A673 (cell line): ENCODE results near the gene TBC1D16. TPM values are rescaled to one million over a fixed set of nuclear protein-coding genes. Genes with fewer than 3 reads are reported as not detected.
"Not testable (repeated sequence)": the region's sequence is repeated elsewhere in the genome, so short reads cannot be mapped to it uniquely, and the experiment has no call there.

Experiments used
- BruUV-seq: library from RNA; stranded (reverse); fragments of 400-500 nt; replicated peaks from 2 replicates; lab custom pipeline; 2021; lab: Mats Ljungman, UMichigan
- CTCF ChIA-PET: fragments of 300-600 bp; sonication (Branson Sonifier 250); formaldehyde crosslinking; loops from one replicate; lab custom pipeline; 2022; ENCODE audit warnings: antibody characterized with exemption; lab: Charles Lee
- POLR2A ChIA-PET: fragments of 300-600 bp; sonication (Branson Sonifier 250); formaldehyde crosslinking; loops from one replicate; lab custom pipeline; 2022; ENCODE audit warnings: antibody characterized with exemption; ENCODE audit not compliant: low non-redundant PET; lab: Charles Lee
- DNase-seq: peaks from one replicate; pipeline ENCODE4 v3.0.0-alpha.2; 2015; ENCODE audit warnings: low spot score
- H3K27ac ChIP-seq: fragments of 200-600 bp; sonication (generic); 2 replicates; pipeline ENCODE4 v1.5.1; 2016; ENCODE audit warnings: mixed run types, low read depth, mild to moderate bottlenecking, mixed read lengths, antibody characterized with exemption, low read length; ENCODE audit not compliant: poor library complexity, severe bottlenecking
- H3K27me3 ChIP-seq: fragments of 200-600 bp; sonication (generic); replicated peaks from 2 replicates; pipeline ENCODE4 v1.6.1; 2017; ENCODE audit warnings: mixed run types, low read depth, mild to moderate bottlenecking, mixed read lengths, antibody characterized with exemption, low read length; ENCODE audit not compliant: insufficient read depth, poor library complexity
- H3K36me3 ChIP-seq: fragments of 200-600 bp; sonication (generic); 2 replicates; pipeline ENCODE4 v1.6.1; 2016; ENCODE audit warnings: mixed run types, mild to moderate bottlenecking, mixed read lengths, antibody characterized with exemption, low read length; ENCODE audit not compliant: insufficient read depth, poor library complexity, severe bottlenecking
- H3K4me1 ChIP-seq: fragments of 200-600 bp; sonication (generic); 2 replicates; pipeline ENCODE4 v1.6.1; 2017; ENCODE audit warnings: mixed run types, mild to moderate bottlenecking, mixed read lengths, antibody characterized with exemption, low read length; ENCODE audit not compliant: insufficient read depth, poor library complexity, severe bottlenecking
- H3K4me3 ChIP-seq: fragments of 200-600 bp; sonication (generic); 2 replicates; pipeline ENCODE4 v1.5.1; 2016; ENCODE audit warnings: low read depth, mixed run types, mild to moderate bottlenecking, mixed read lengths, low read length; ENCODE audit not compliant: poor library complexity, severe bottlenecking
- H3K9me3 ChIP-seq: fragments of 200-600 bp; sonication (generic); 2 replicates; pipeline ENCODE4 v1.6.1; 2016; ENCODE audit warnings: mixed run types, low read depth, mild to moderate bottlenecking, mixed read lengths, antibody characterized with exemption, low read length; ENCODE audit not compliant: poor library complexity, severe bottlenecking
- CTCF ChIP-seq: fragments of 300-800, 200-600 bp; sonication (generic); conservative IDR thresholded peaks from 2 replicates; pipeline ENCODE4 v1.5.1; 2017; ENCODE audit warnings: low read depth, mild to moderate bottlenecking, antibody characterized with exemption, low read length, moderate library complexity, mixed read lengths
- EZH2 ChIP-seq: fragments of 200-600 bp; sonication (generic); IDR thresholded peaks from 2 replicates; pipeline ENCODE4 v1.6.1; 2017; ENCODE audit warnings: borderline replicate concordance, low read depth, mild to moderate bottlenecking, mixed read lengths, antibody characterized with exemption, low read length; ENCODE audit not compliant: poor library complexity, severe bottlenecking
- intact Hi-C: fragments of 100-400 bp; cut with micrococcal nuclease; formaldehyde crosslinking; loops from one replicate; pipeline ENCODE4 v1.10.0; 2022; ENCODE audit not compliant: unreplicated experiment
- total RNA-seq: library from RNA; stranded (reverse); gene quantifications from 2 replicates; pipeline ENCODE4 v1.2.3, GENCODE V29; 2021

TBC1D16 gene
- total RNA-seq, 1 experiment from 2014 or later: 49.1 TPM

GRCh38 chr17:79995696-79996095 is 40.0 kb downstream of the TBC1D16 start:
- Histone ChIP-seq H3K4me1 (peaks cover 47% of the 10 kb centered on the region), H3K4me3 (no peak overlapping the region), H3K36me3 (no peaks in the 10 kb centered on the region), H3K27ac (no peak overlapping the region), H3K9me3 (no peaks in the 10 kb centered on the region), H3K27me3 (no peaks in the 10 kb centered on the region)
- POLR2A ChIA-PET: no interaction called here
- DNase-seq: no peak
- CTCF ChIA-PET: no interaction called here
- no TSS peak for BruUV-seq
- no peak for TF ChIP-seq CTCF
- TF ChIP-seq EZH2: no peak
- intact Hi-C loops: no loop called here

GRCh38 chr17:79994602-79995001 is 41.1 kb downstream of the TBC1D16 start:
- intact Hi-C loops: loop anchor here (5.0 kb wide), 1 partner anchor 202 kb away; no protein-coding TSS in a partner anchor
- POLR2A ChIA-PET: no interaction called here
- no TSS peak for BruUV-seq
- CTCF ChIA-PET: interaction anchor here (0.7 kb wide), 1 partner anchor 242 kb away, joined by 5 read pairs; no protein-coding TSS in a partner anchor
- no peak overlapping the region for H3K4me3 ChIP-seq
- no peaks in the 10 kb centered on the region for H3K9me3 ChIP-seq
- no peak for TF ChIP-seq EZH2
- TF ChIP-seq CTCF: no peak
- no peaks in the 10 kb centered on the region for H3K36me3 ChIP-seq
- H3K27me3 ChIP-seq: no peaks in the 10 kb centered on the region
- H3K27ac ChIP-seq: no peak overlapping the region
- DNase-seq: no peak
- peaks cover 47% of the 10 kb centered on the region for H3K4me1 ChIP-seq

- H3K27me3 ChIP-seq, CTCF ChIA-PET, BruUV-seq, H3K36me3 ChIP-seq, H3K4me3 ChIP-seq, POLR2A ChIA-PET, H3K9me3 ChIP-seq, DNase-seq: not testable (repeated sequence)
- Histone ChIP-seq H3K27ac (peak overlapping the region; percentile 67), H3K4me1 (peaks cover 47% of the 10 kb centered on the region)
- intact Hi-C loops: loop anchor here (5.0 kb wide), 1 partner anchor 202 kb away; no protein-coding TSS in a partner anchor
These were observed 41.5 kb downstream of the TBC1D16 start for GRCh38 chr17:79994228-79994569.
